Mesendoderm (in vitro differentiated cells): ENCODE measurements around the gene CDH8.
A peak's percentile ranks its signal among the peaks of the same experiment; 100 is the strongest.
"Not testable (repeated sequence)": the region's sequence is repeated elsewhere in the genome, so short reads cannot be mapped to it uniquely, and the experiment has no call there.

Experiments used
- DNase-seq: peaks from one replicate; pipeline ENCODE4 v3.0.0; 2013
- H2AK5ac ChIP-seq: 2 replicates; pipeline ENCODE4 v1.6.1; 2013; ENCODE audit warnings: low read length, inconsistent platforms
- H2BK120ac ChIP-seq: 2 replicates; pipeline ENCODE4 v1.6.1; 2013; ENCODE audit warnings: low read depth, mild to moderate bottlenecking, low read length, moderate library complexity, mixed read lengths
- H2BK15ac ChIP-seq: replicated peaks from 2 replicates; pipeline ENCODE4 v1.6.1; 2013; ENCODE audit warnings: low read depth, mild to moderate bottlenecking, moderate library complexity
- H2BK5ac ChIP-seq: 2 replicates; pipeline ENCODE4 v1.6.1; 2013; ENCODE audit warnings: low read length, inconsistent platforms
- H3K18ac ChIP-seq: 2 replicates; pipeline ENCODE4 v1.6.1; 2013; ENCODE audit warnings: mild to moderate bottlenecking, low read length, mixed read lengths
- H3K23ac ChIP-seq: one replicate; pipeline ENCODE4 v1.6.1; 2013; ENCODE audit warnings: low read length
- H3K27ac ChIP-seq: 2 replicates; pipeline ENCODE4 v1.5.1; 2013; ENCODE audit warnings: low read depth, mild to moderate bottlenecking, inconsistent platforms, low read length, moderate library complexity
- H3K27me3 ChIP-seq: 2 replicates; pipeline ENCODE4 v1.6.1; 2013; ENCODE audit warnings: low read length, control low read depth, mild to moderate bottlenecking, inconsistent platforms; ENCODE audit not compliant: insufficient read depth, poor library complexity
- H3K36me3 ChIP-seq: 2 replicates; pipeline ENCODE4 v1.6.1; 2013; ENCODE audit warnings: low read length, inconsistent platforms; ENCODE audit not compliant: control insufficient read depth, insufficient read depth
- H3K4ac ChIP-seq: one replicate; pipeline ENCODE4 v1.6.1; 2013; ENCODE audit warnings: low read depth, mild to moderate bottlenecking, low read length, moderate library complexity
- H3K4me1 ChIP-seq: 2 replicates; pipeline ENCODE4 v1.6.1; 2013; ENCODE audit warnings: low read depth, low read length, inconsistent platforms; ENCODE audit not compliant: control insufficient read depth
- H3K4me2 ChIP-seq: 2 replicates; pipeline ENCODE4 v1.6.1; 2013; ENCODE audit warnings: low read length
- H3K4me3 ChIP-seq: 2 replicates; pipeline ENCODE4 v1.5.1; 2013; ENCODE audit warnings: mild to moderate bottlenecking, low read length
- H3K56ac ChIP-seq: one replicate; pipeline ENCODE4 v1.6.1; 2013; ENCODE audit warnings: low read length
- H3K79me1 ChIP-seq: 2 replicates; pipeline ENCODE4 v1.6.1; 2013; ENCODE audit warnings: low read length, inconsistent platforms
- H3K79me2 ChIP-seq: 2 replicates; pipeline ENCODE4 v1.6.1; 2013; ENCODE audit warnings: mild to moderate bottlenecking, low read length; ENCODE audit not compliant: control insufficient read depth, insufficient read depth
- H3K9ac ChIP-seq: 2 replicates; pipeline ENCODE4 v1.6.1; 2013; ENCODE audit warnings: low read length, inconsistent platforms
- H4K5ac ChIP-seq: one replicate; pipeline ENCODE4 v1.6.1; 2013; ENCODE audit warnings: low read length
- H4K8ac ChIP-seq: one replicate; pipeline ENCODE4 v1.6.1; 2013; ENCODE audit warnings: low read depth, mild to moderate bottlenecking, control low read depth, low read length, moderate library complexity
- WGBS: extraction: QIAGEN DNeasy Blood & Tissue Kit; methylation state at CpG from one replicate; pipeline ENCODE4 v1.1.7; 2013; ENCODE audit warnings: low lambda C conversion rate, missing lambda C conversion rate; ENCODE audit not compliant: insufficient coverage; ENCODE audit errors: extremely low coverage; 5-methylcytosine and 5-hydroxymethylcytosine counted together

The CDH8 gene

GRCh38 chr16:61792194-61792909, 243.9 kb downstream of the CDH8 start:
- Histone ChIP-seq H2AK5ac (no peak overlapping the region), H2BK120ac (no peak overlapping the region), H2BK5ac (no peak overlapping the region), H4K8ac (no peak overlapping the region), H3K79me2 (no peaks in the 10 kb centered on the region), H3K56ac (no peak overlapping the region), H3K27me3 (no peaks in the 10 kb centered on the region), H3K4me2 (no peak overlapping the region), H3K36me3 (no peaks in the 10 kb centered on the region), H3K27ac (no peak overlapping the region), H3K18ac (no peak overlapping the region), H3K4me1 (no peaks in the 10 kb centered on the region), H3K4me3 (no peak overlapping the region), H2BK15ac (no peak overlapping the region), H3K23ac (no peak overlapping the region), H4K5ac (no peak overlapping the region), H3K9ac (no peak overlapping the region), H3K4ac (no peak overlapping the region), H3K79me1 (no peaks in the 10 kb centered on the region)
- WGBS: no CpG with 5 or more reads among the region's 4 CpGs
- DNase-seq: peak; percentile 30

- Histone ChIP-seq H2BK5ac (no peak overlapping the region), H2AK5ac (no peak overlapping the region), H4K5ac (no peak overlapping the region), H3K23ac (no peak overlapping the region), H3K18ac (no peak overlapping the region), H3K79me1 (no peaks in the 10 kb centered on the region), H3K56ac (no peak overlapping the region), H3K79me2 (no peaks in the 10 kb centered on the region), H3K27me3 (no peaks in the 10 kb centered on the region), H2BK15ac (no peak overlapping the region), H3K4me3 (no peak overlapping the region), H2BK120ac (no peak overlapping the region), H3K4ac (no peak overlapping the region), H3K36me3 (no peaks in the 10 kb centered on the region), H3K9ac (no peak overlapping the region), H3K4me1 (no peaks in the 10 kb centered on the region), H4K8ac (no peak overlapping the region), H3K27ac (no peak overlapping the region), H3K4me2 (no peak overlapping the region)
- DNase-seq: no peak
- WGBS: no CpG with 5 or more reads among the region's 2 CpGs
These were observed 244.8 kb downstream of the CDH8 start for GRCh38 chr16:61791464-61791863.

- H2AK5ac ChIP-seq, H4K5ac ChIP-seq, H3K4me3 ChIP-seq, H3K27ac ChIP-seq, H2BK15ac ChIP-seq, H4K8ac ChIP-seq, DNase-seq, H2BK5ac ChIP-seq, H3K4me1 ChIP-seq, H3K27me3 ChIP-seq, H3K9ac ChIP-seq, H3K4ac ChIP-seq, H3K36me3 ChIP-seq, H3K4me2 ChIP-seq, H3K79me1 ChIP-seq, H3K23ac ChIP-seq, H2BK120ac ChIP-seq, H3K56ac ChIP-seq, H3K79me2 ChIP-seq, H3K18ac ChIP-seq: not testable (repeated sequence)
- WGBS: no CpG with 5 or more reads among the region's 16 CpGs
These were observed 254.4 kb downstream of the CDH8 start for GRCh38 chr16:61781855-61782254.

GRCh38 chr16:61780161-61780560, 256.1 kb downstream of the CDH8 start:
- Histone ChIP-seq H4K8ac (no peak overlapping the region), H3K18ac (no peak overlapping the region), H3K4me2 (no peak overlapping the region), H3K56ac (no peak overlapping the region), H3K4me1 (no peaks in the 10 kb centered on the region), H3K4me3 (no peak overlapping the region), H2BK15ac (no peak overlapping the region), H3K9ac (no peak overlapping the region), H3K4ac (no peak overlapping the region), H2BK120ac (no peak overlapping the region), H4K5ac (no peak overlapping the region), H3K27me3 (no peaks in the 10 kb centered on the region), H3K79me2 (no peaks in the 10 kb centered on the region), H3K79me1 (no peaks in the 10 kb centered on the region), H3K36me3 (no peaks in the 10 kb centered on the region), H2BK5ac (no peak overlapping the region), H2AK5ac (no peak overlapping the region), H3K27ac (no peak overlapping the region), H3K23ac (no peak overlapping the region)
- peak; percentile 67 for DNase-seq
- no CpG with 5 or more reads among the region's 1 CpG for WGBS

GRCh38 chr16:61770301-61770700, 265.9 kb downstream of the CDH8 start:
- Histone ChIP-seq H3K27ac (no peak overlapping the region), H2AK5ac (no peak overlapping the region), H3K23ac (no peak overlapping the region), H4K5ac (no peak overlapping the region), H3K27me3 (no peaks in the 10 kb centered on the region), H3K36me3 (no peaks in the 10 kb centered on the region), H3K79me2 (no peaks in the 10 kb centered on the region), H2BK15ac (no peak overlapping the region), H3K79me1 (no peaks in the 10 kb centered on the region), H2BK120ac (no peak overlapping the region), H3K18ac (no peak overlapping the region), H3K9ac (no peak overlapping the region), H3K4me2 (no peak overlapping the region), H3K4ac (no peak overlapping the region), H3K4me1 (no peaks in the 10 kb centered on the region), H4K8ac (no peak overlapping the region), H3K4me3 (no peak overlapping the region), H2BK5ac (no peak overlapping the region), H3K56ac (no peak overlapping the region)
- WGBS: no CpG with 5 or more reads among the region's 1 CpG
- no peak for DNase-seq

GRCh38 chr16:61763991-61764390, 272.2 kb downstream of the CDH8 start:
- Histone ChIP-seq H3K4me1 (no peaks in the 10 kb centered on the region), H2BK5ac (no peak overlapping the region), H2AK5ac (no peak overlapping the region), H3K4ac (no peak overlapping the region), H2BK120ac (no peak overlapping the region), H3K27ac (no peak overlapping the region), H3K18ac (no peak overlapping the region), H3K36me3 (no peaks in the 10 kb centered on the region), H2BK15ac (no peak overlapping the region), H3K4me3 (no peak overlapping the region), H3K79me2 (no peaks in the 10 kb centered on the region), H3K27me3 (no peaks in the 10 kb centered on the region), H3K56ac (no peak overlapping the region), H3K79me1 (no peaks in the 10 kb centered on the region), H3K23ac (no peak overlapping the region), H4K8ac (no peak overlapping the region), H4K5ac (no peak overlapping the region), H3K4me2 (no peak overlapping the region), H3K9ac (no peak overlapping the region)
- WGBS: no CpG with 5 or more reads among the region's 2 CpGs
- no peak for DNase-seq
